ENCODE results near the gene CDC27. TPM values are rescaled to one million over a fixed set of nuclear protein-coding genes. Genes with fewer than 3 reads are reported as not detected.
"Not testable (repeated sequence)": the region's sequence is repeated elsewhere in the genome, so short reads cannot be mapped to it uniquely, and the experiment has no call there.

CDC27 gene
- total and polyA plus RNA-seq, 9 donors: 31.3 to 61.9 (median 48.6) TPM

GRCh38 chr17:47177261-47177660 lies 11.8 kb downstream of the CDC27 start:
- WGBS (ENCODE audit: insufficient coverage): 83% methylated on average over 2 of the region's 7 CpGs
- Histone ChIP-seq H3K4me1 (ENCODE audit: control insufficient read depth, insufficient read depth, low read length) (no peaks in the 10 kb centered on the region), H3K4me3 (ENCODE audit: low read length) (no peak overlapping the region), H3K9me3 (replicated peaks; ENCODE audit: control insufficient read depth, low read depth, low read length) (no peaks in the 10 kb centered on the region), H3K36me3 (ENCODE audit: control insufficient read depth, insufficient read depth, low read length) (peaks cover 25% of the 10 kb centered on the region), H3K27ac (ENCODE audit: low read length) (no peak overlapping the region), H3K27me3 (ENCODE audit: control insufficient read depth, insufficient read depth, low read length) (no peaks in the 10 kb centered on the region)
- DNase-seq: no peak

- WGBS (ENCODE audit: insufficient coverage): no CpG with 5 or more reads among the region's 2 CpGs
- Histone ChIP-seq H3K27ac (ENCODE audit: low read length) (no peak overlapping the region), H3K36me3 (ENCODE audit: control insufficient read depth, insufficient read depth, low read length) (peaks cover 25% of the 10 kb centered on the region), H3K4me1 (ENCODE audit: control insufficient read depth, insufficient read depth, low read length) (no peaks in the 10 kb centered on the region), H3K4me3 (ENCODE audit: low read length) (no peak overlapping the region), H3K9me3 (replicated peaks; ENCODE audit: control insufficient read depth, low read depth, low read length) (no peaks in the 10 kb centered on the region), H3K27me3 (ENCODE audit: control insufficient read depth, insufficient read depth, low read length) (no peaks in the 10 kb centered on the region)
- no peak for DNase-seq
These were observed 12.7 kb downstream of the CDC27 start for GRCh38 chr17:47176389-47176826.

- 95% methylated on average over 8 of the region's 8 CpGs for WGBS (ENCODE audit: insufficient coverage)
- not testable (repeated sequence) for H3K9me3 ChIP-seq (replicated peaks; ENCODE audit: control insufficient read depth, low read depth, low read length); H3K4me1 ChIP-seq (ENCODE audit: control insufficient read depth, insufficient read depth, low read length); DNase-seq; H3K4me3 ChIP-seq (ENCODE audit: low read length); H3K27ac ChIP-seq (ENCODE audit: low read length); H3K27me3 ChIP-seq (ENCODE audit: control insufficient read depth, insufficient read depth, low read length)
- peaks cover 29% of the 10 kb centered on the region for H3K36me3 ChIP-seq (ENCODE audit: control insufficient read depth, insufficient read depth, low read length)
These were observed 14.3 kb downstream of the CDC27 start for GRCh38 chr17:47174823-47175222.

- H3K9me3 ChIP-seq (replicated peaks; ENCODE audit: control insufficient read depth, low read depth, low read length): no peaks in the 10 kb centered on the region
- H3K27me3 ChIP-seq (ENCODE audit: control insufficient read depth, insufficient read depth, low read length): no peaks in the 10 kb centered on the region
- DNase-seq: no peak
- H3K27ac ChIP-seq (ENCODE audit: low read length): no peak overlapping the region
- H3K36me3 ChIP-seq (ENCODE audit: control insufficient read depth, insufficient read depth, low read length): peaks cover 30% of the 10 kb centered on the region
- H3K4me3 ChIP-seq (ENCODE audit: low read length): no peak overlapping the region
- no peaks in the 10 kb centered on the region for H3K4me1 ChIP-seq (ENCODE audit: control insufficient read depth, insufficient read depth, low read length)
- no CpG with 5 or more reads among the region's 2 CpGs for WGBS (ENCODE audit: insufficient coverage)
These were observed 16.2 kb downstream of the CDC27 start for GRCh38 chr17:47172696-47173565.

GRCh38 chr17:47170710-47171109 lies 18.4 kb downstream of the CDC27 start:
- no peak overlapping the region for H3K4me3 ChIP-seq (ENCODE audit: low read length)
- WGBS (ENCODE audit: insufficient coverage): no CpG with 5 or more reads among the region's 4 CpGs
- H3K27me3 ChIP-seq (ENCODE audit: control insufficient read depth, insufficient read depth, low read length): no peaks in the 10 kb centered on the region
- DNase-seq: no peak
- no peaks in the 10 kb centered on the region for H3K9me3 ChIP-seq (replicated peaks; ENCODE audit: control insufficient read depth, low read depth, low read length)
- no peak overlapping the region for H3K27ac ChIP-seq (ENCODE audit: low read length)
- H3K36me3 ChIP-seq (ENCODE audit: control insufficient read depth, insufficient read depth, low read length): peaks cover 27% of the 10 kb centered on the region
- H3K4me1 ChIP-seq (ENCODE audit: control insufficient read depth, insufficient read depth, low read length): no peaks in the 10 kb centered on the region

GRCh38 chr17:47168896-47169295 lies 20.2 kb downstream of the CDC27 start:
- H3K27ac ChIP-seq (ENCODE audit: low read length); H3K27me3 ChIP-seq (ENCODE audit: control insufficient read depth, insufficient read depth, low read length); H3K9me3 ChIP-seq (replicated peaks; ENCODE audit: control insufficient read depth, low read depth, low read length); H3K4me1 ChIP-seq (ENCODE audit: control insufficient read depth, insufficient read depth, low read length); H3K4me3 ChIP-seq (ENCODE audit: low read length); DNase-seq: not testable (repeated sequence)
- peaks cover 23% of the 10 kb centered on the region for H3K36me3 ChIP-seq (ENCODE audit: control insufficient read depth, insufficient read depth, low read length)
- 100% methylated on average over 2 of the region's 4 CpGs for WGBS (ENCODE audit: insufficient coverage)

- H3K4me1 ChIP-seq (ENCODE audit: control insufficient read depth, insufficient read depth, low read length); H3K27me3 ChIP-seq (ENCODE audit: control insufficient read depth, insufficient read depth, low read length); H3K4me3 ChIP-seq (ENCODE audit: low read length); H3K27ac ChIP-seq (ENCODE audit: low read length); DNase-seq; H3K9me3 ChIP-seq (replicated peaks; ENCODE audit: control insufficient read depth, low read depth, low read length): not testable (repeated sequence)
- 94% methylated on average over 2 of the region's 5 CpGs for WGBS (ENCODE audit: insufficient coverage)
- peaks cover 20% of the 10 kb centered on the region for H3K36me3 ChIP-seq (ENCODE audit: control insufficient read depth, insufficient read depth, low read length)
These were observed 22.2 kb downstream of the CDC27 start for GRCh38 chr17:47166854-47167253.

- H3K27ac ChIP-seq (ENCODE audit: low read length): no peak overlapping the region
- H3K9me3 ChIP-seq (replicated peaks; ENCODE audit: control insufficient read depth, low read depth, low read length): no peaks in the 10 kb centered on the region
- no peak overlapping the region for H3K4me3 ChIP-seq (ENCODE audit: low read length)
- H3K27me3 ChIP-seq (ENCODE audit: control insufficient read depth, insufficient read depth, low read length): no peaks in the 10 kb centered on the region
- DNase-seq: no peak
- no peaks in the 10 kb centered on the region for H3K4me1 ChIP-seq (ENCODE audit: control insufficient read depth, insufficient read depth, low read length)
- peaks cover 26% of the 10 kb centered on the region for H3K36me3 ChIP-seq (ENCODE audit: control insufficient read depth, insufficient read depth, low read length)
- no CpG with 5 or more reads among the region's 2 CpGs for WGBS (ENCODE audit: insufficient coverage)
These were observed 24.0 kb downstream of the CDC27 start for GRCh38 chr17:47165137-47165536.

GRCh38 chr17:47164263-47164662 lies 24.8 kb downstream of the CDC27 start:
- no peak for DNase-seq
- WGBS (ENCODE audit: insufficient coverage): no CpG with 5 or more reads among the region's 5 CpGs
- no peaks in the 10 kb centered on the region for H3K27me3 ChIP-seq (ENCODE audit: control insufficient read depth, insufficient read depth, low read length)
- no peak overlapping the region for H3K27ac ChIP-seq (ENCODE audit: low read length)
- peaks cover 32% of the 10 kb centered on the region for H3K36me3 ChIP-seq (ENCODE audit: control insufficient read depth, insufficient read depth, low read length)
- H3K9me3 ChIP-seq (replicated peaks; ENCODE audit: control insufficient read depth, low read depth, low read length): no peaks in the 10 kb centered on the region
- no peaks in the 10 kb centered on the region for H3K4me1 ChIP-seq (ENCODE audit: control insufficient read depth, insufficient read depth, low read length)
- H3K4me3 ChIP-seq (ENCODE audit: low read length): no peak overlapping the region

GRCh38 chr17:47162013-47162622 lies 27.0 kb downstream of the CDC27 start:
- no peak overlapping the region for H3K27ac ChIP-seq (ENCODE audit: low read length)
- H3K36me3 ChIP-seq (ENCODE audit: control insufficient read depth, insufficient read depth, low read length): peaks cover 26% of the 10 kb centered on the region
- H3K4me1 ChIP-seq (ENCODE audit: control insufficient read depth, insufficient read depth, low read length): no peaks in the 10 kb centered on the region
- no peaks in the 10 kb centered on the region for H3K9me3 ChIP-seq (replicated peaks; ENCODE audit: control insufficient read depth, low read depth, low read length)
- H3K27me3 ChIP-seq (ENCODE audit: control insufficient read depth, insufficient read depth, low read length): no peaks in the 10 kb centered on the region
- 100% methylated on average over 1 of the region's 2 CpGs for WGBS (ENCODE audit: insufficient coverage)
- H3K4me3 ChIP-seq (ENCODE audit: low read length): no peak overlapping the region
- no peak for DNase-seq

Measured in muscle of leg (tissue), 11 donors.